ENCODE data around the gene LSAMP.

Gene LSAMP

DNA sequence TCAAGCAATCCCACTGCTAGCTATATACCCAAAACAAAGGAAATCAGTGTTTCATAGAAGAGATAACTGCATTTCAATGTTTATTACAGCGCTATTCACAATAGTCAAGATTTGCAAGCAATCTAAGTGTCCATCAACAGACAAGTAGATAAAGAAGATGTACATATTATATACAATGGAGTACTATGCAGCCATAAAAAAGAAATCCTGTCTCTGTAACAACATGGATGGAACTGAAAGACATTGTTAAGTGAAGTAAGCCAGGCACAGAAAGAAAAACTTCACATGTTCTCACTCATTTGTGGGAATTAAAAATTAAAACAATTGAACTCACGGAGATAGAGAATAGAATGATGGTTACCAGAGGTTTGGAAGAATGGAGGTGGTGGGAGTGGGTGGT is 89.2 kb downstream of the LSAMP start:
- DNase-seq (ENCODE audit: low read depth in 3 of 3) = no peak

DNA sequence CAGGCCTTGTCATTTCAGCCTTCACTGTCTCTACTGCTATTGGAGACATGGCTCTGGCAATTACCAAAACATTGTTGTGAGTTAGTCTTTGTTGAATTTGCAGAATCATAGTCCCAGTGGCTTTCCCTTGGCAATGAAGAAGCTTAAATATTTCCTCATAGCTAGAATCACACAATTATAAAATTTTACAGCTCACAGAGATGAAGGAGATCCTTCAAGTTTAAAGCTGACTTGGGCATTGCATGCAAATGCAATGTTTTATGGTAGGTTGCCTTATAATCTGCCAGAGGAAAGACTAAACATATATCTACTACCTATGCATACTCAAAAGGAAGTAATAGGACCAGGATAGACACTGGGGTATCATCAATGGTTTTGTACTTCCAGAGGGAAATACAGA is 90.9 kb downstream of the LSAMP start:
- DNase-seq (ENCODE audit: low read depth in 3 of 3) = no peak

DNA sequence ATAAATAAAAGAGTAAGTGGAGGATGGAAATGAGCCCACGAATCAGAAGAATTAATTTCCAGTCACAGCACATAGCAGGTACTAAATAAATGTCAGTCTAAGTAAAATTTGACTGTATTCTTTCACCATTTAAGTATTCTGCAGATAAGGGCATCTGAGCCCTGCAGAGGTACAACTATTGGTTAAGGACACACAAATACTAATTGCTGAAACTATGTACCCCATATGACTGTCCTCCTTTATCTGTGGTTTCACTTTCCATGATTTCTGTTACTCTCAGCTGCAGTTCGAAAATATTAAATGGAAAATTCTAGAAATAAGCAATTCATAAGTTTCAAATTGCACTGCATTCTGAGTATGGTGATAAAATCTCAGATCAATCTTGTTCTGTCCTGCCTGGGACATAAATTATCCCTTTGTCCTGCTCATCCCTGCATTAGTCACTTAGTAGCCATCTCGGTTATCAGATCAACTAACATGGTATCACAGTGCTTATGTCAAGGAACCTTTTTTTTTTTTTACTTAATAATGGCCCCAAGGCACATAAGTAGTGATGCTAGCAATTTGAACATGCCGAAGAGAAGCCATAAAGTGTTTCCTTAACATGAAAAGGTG is 95.1 kb downstream of the LSAMP start:
- no peak for DNase-seq (ENCODE audit: low read depth in 3 of 3)

DNA sequence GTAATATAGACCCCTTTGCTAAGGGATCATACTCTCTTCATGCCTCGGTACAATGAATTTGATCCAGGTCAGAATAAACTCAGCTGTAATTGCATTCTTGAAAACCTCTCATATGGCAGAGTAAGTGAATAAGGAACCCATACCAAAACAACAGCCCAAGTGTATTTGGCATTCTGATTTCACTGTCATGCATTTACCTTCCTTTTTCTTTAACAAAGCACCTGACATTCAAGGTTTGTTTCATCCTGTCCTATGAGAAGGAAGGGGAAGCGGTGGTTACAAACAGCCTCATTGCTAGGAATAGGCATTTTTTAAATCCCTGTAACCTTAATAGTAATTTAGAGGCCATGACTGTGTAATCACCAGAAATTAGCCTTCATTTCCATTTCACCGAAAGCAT is 97.1 kb downstream of the LSAMP start:
- DNase-seq (ENCODE audit: low read depth in 3 of 3) = no peak

GRCh38 chr3:116342499-116342898 is 102.8 kb downstream of the LSAMP start:
- no peak for DNase-seq (ENCODE audit: low read depth in 3 of 3)

DNA sequence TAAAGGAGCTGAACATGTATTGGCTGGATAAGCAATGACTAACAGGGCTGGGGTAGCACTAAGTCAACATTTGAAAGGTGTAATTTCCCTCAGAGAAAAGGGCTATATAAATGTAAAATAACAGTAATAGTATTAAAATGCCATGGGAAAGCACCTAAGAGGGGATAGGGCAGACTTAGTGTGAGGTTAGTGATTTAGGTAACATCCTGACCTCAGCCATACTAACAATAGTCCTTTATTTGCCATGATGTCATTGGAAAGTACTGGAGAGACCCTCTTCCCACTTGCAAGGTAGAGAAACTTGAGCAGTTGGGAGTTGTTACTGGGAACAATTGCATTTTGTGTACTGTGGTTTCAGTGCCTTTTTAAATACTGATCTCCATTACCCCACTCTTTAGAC is 103.4 kb downstream of the LSAMP start:
- no peak for DNase-seq (ENCODE audit: low read depth in 3 of 3)

GRCh38 chr3:116341381-116341780 is 103.9 kb downstream of the LSAMP start:
- DNase-seq (ENCODE audit: low read depth in 3 of 3) = no peak

DNA sequence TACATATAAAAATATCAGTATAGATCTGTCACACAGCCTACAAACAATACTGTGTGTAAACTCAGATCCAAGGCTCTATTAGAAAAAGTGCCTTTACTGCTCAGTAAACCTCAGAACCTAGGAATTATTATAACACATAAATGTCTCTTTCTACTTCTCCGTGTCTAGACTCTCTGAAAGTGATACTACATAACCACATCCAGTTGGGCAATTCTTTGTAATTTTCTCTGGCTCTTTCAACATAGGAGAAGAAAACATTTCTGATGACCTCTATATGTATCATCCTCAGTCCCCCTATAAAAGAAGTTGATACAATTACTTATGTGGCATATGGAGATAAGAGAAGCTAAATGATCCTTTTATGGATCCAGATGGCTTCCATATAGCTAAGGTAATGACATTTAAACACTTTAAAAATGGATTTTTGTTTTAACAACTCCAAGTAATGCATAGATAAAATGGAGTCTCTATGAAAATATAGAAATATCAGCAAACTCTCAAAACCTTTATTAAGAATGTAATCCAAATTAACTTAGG is 104.5 kb downstream of the LSAMP start:
- no peak for DNase-seq (ENCODE audit: low read depth in 3 of 3)

DNA sequence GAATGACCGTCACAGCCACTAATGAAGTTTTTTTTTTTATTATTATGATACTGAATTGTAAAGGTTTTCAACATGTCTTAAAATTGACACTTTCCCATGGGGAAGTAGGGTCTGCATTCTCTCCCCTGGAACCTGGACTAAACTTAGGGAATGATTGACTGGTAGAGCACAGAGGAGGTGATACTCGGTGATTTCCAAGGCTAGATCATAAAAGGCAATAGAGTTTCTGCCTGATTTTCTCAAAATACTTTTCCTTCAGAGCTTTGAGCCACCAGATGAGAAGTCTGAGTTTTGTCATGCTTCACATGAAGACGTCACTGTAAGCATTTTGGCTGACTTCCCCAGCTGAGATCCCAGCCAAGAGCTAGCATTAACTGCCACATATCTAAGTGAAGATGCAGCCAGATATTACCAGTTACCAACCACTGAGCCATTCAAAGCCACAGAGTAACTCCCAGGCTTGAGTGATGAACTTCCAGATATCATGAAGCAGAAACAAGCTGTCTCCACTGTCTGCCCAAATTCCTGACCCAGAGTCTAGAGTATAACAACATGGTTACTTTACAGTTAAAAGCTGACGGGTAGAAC is 105.8 kb downstream of the LSAMP start:
- DNase-seq (ENCODE audit: low read depth in 3 of 3) = no peak

GRCh38 chr3:116338713-116339112 is 106.6 kb downstream of the LSAMP start:
- DNase-seq (ENCODE audit: low read depth in 3 of 3) = no peak

- DNase-seq (ENCODE audit: low read depth in 3 of 3) = no peak
Measured at GRCh38 chr3:116337229-116337628, 108.1 kb downstream of the LSAMP start.

DNA sequence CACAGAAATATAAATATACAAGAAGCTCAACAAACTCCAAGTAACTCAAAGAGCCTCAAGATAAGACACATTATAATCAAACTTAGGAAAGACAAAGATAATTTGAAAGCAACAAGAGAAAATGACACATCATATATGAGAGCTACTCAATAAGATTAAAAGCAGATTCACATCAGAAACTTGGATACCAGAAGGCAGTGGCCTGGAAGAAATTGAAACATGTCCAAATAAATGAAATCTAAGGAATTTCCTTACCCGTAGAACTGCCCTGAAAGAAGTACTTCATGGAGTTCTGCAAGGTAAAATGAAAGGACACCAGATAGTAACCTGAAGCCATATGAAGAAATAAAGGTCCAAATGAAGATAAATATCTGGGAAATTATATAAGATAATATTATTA is 113.9 kb downstream of the LSAMP start:
- DNase-seq (ENCODE audit: low read depth in 3 of 3) = no peak

GRCh38 chr3:116322750-116323375 is 122.4 kb downstream of the LSAMP start:
- DNase-seq (ENCODE audit: low read depth in 3 of 3) = no peak

DNA sequence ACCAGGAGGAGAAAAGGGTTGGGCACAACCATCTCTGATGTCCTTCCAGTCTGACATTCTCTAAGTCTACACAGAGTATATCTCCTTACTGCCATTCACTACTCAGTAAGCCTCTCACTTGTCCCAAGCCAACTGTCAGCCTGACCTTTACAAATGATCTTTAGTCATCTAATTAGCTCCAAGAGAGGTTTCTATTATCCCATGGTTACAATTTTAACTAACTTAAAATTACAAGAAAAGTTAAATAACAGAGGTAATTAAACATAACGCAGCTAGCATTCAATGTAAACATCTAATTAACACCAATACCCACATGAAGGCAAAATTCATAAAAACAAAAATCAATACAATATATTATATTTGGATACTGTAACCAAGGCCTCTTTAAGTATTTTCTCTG is 126.9 kb downstream of the LSAMP start:
- DNase-seq (ENCODE audit: low read depth in 3 of 3) = no peak

DNA sequence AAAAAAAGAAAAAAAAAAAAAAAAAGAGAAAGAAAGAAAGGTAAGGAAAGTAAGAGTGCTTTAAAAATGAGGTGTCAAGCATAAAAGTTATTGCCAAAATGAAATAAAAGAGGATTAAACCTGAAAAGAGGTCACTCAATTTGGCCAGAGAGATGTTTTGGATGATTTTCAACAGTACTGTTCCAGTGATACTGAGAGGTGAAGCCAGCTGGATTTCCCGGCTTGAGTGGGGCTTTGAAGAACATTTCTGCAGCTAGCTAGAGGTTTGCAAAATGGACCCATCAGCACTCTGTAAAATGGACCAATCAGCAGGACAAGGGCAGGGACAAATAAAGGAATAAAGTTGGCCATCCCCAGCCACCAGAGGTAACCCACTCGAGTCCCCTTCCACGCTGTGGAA is 128.5 kb downstream of the LSAMP start:
- DNase-seq (ENCODE audit: low read depth in 3 of 3) = no peak

- no peak for DNase-seq (ENCODE audit: low read depth in 3 of 3)
Measured at GRCh38 chr3:116314476-116314875, 130.8 kb downstream of the LSAMP start.

DNA sequence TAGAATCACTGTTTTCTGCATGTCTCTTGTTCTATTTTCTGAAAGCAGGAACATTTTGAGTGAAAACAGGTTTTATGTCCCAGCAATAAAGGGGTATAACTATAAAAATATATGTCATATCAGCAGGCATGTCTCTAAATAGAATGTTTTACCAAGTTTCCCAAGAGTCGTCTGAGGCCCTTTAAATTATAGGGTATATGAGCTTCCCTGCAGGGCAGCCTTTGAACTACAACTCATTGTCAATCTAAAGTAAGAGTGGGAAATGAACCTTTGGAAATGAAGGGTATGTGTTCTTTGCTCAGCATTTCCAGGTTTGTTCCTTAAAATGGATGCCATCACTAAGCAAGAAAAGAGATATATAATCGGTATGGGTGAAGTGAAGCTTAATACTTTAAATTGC is 138.6 kb downstream of the LSAMP start:
- no peak for DNase-seq (ENCODE audit: low read depth in 3 of 3)

DNA sequence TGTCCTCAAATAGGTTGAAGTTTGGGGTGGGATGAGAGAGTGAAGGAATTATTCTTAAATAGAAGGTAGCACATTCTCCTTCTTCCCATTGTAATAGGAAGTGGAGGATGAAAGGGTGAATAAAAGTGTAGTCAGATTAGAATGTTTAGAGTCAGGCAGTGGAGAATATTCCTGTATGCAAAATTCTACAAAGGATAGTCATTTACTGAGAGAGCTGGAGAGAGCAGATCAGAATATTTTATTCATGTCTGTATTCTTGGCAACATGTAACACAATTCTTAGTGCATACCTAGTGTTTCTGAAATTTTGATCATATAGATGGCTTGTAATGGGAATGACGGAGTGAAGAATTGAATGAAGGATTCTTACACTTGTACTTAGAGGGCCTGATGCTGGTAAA is 139.1 kb downstream of the LSAMP start:
- no peak for DNase-seq (ENCODE audit: low read depth in 3 of 3)

DNA sequence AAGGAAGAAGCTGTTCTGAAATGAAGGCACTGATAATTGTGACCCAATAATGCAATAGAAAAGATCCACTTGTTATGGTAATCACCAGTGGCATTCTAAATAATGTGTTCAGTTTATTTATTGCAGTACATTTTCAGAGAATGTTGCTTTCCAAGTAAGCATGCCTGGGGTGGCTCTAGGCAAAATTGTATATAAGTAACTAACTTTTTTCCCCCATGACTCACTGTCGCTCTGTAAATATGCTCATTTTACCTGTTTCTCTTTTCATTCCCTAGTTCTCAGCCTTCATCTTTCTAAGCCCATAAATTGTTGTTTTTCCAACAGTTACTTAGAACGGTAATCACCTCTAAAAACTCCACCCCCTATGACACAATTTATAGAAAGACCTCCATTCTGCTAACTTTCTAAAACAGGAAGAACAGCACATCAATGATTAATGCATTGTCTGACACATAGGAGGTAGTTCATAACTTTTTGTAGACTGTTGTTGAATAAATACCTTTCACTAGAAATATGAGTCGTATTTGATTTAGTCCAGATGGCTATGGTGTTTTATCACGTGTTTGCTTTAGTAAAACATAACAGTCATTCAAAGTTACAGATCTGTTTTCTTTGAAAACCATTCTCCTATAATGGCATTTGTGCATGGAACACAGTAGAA is 143.1 kb downstream of the LSAMP start:
- no peak for DNase-seq (ENCODE audit: low read depth in 3 of 3)

- no peak for DNase-seq (ENCODE audit: low read depth in 3 of 3)
Measured at GRCh38 chr3:116301422-116301821, 143.9 kb downstream of the LSAMP start.

GRCh38 chr3:116300226-116300625 is 145.1 kb downstream of the LSAMP start:
- DNase-seq (ENCODE audit: low read depth in 3 of 3) = no peak

DNA sequence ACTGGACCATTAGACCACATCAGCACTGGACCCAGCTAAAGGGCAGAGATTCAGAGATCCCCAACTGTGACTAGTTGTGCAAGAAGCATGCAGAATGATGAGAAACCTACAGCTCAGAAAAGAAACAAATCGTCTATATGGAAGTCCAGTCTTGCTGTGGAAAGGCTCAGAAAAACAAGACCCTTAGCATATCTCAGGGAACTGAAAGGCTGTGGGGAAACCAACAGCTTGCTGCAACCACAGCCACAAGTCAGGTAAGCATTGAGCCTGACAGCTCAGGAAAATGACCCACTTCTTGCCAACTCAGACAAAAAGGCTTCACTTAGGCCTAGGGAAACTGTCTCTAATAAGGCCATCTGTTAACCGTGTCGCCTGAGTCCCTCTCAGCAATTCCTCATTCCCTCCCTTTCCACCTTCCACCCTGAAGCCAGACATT is 145.6 kb downstream of the LSAMP start:
- DNase-seq (ENCODE audit: low read depth in 3 of 3) = no peak

GRCh38 chr3:116298151-116298550 is 147.1 kb downstream of the LSAMP start:
- DNase-seq (ENCODE audit: low read depth in 3 of 3) = no peak

All from stimulated activated CD4-positive, alpha-beta T cell treated with anti-CD3 and anti-CD28 coated beads, TNF-alpha, amount 100 ng/mL, for 24 hours (primary cell).